ENCODE measurements around the gene IL5RA.

- TF ChIP-seq POLR2AphosphoS5 (IDR thresholded peaks at IDR 0.05) (no peak), CTCF (IDR thresholded peaks at IDR 0.05) (no peak), POLR2A (IDR thresholded peaks at IDR 0.05) (no peak), EP300 (IDR thresholded peaks at IDR 0.05) (no peak)
Measured at GRCh38 chr3:3089017-3089416, 21.2 kb downstream of the IL5RA start.
